Subcutaneous adipose tissue (tissue), 4 donors: Measurements from ENCODE around the gene NHERF1. TPM values are rescaled to one million over a fixed set of nuclear protein-coding genes. Genes with fewer than 3 reads are reported as not detected.

Source experiments
- total RNA-seq, 4 donors: library from RNA; depleted of rRNA; stranded (reverse); fragments of >200 nt; gene quantifications; one replicate each; pipeline ENCODE4 v1.1.0, GENCODE V29; 2016
- TF ChIP-seq, protein P1 (sequence below): fragments of 450-650 bp; IDR thresholded peaks from one replicate; pipeline ENCODE4 v1.5.1; 2016; ENCODE audit warnings: low read depth, mild to moderate bottlenecking, control low read depth, antibody characterized with exemption, moderate library complexity

The NHERF1 gene
- total RNA-seq, 4 donors from 2014 or later, result 10.3 to 26.2 (median 15.1) TPM

DNA sequence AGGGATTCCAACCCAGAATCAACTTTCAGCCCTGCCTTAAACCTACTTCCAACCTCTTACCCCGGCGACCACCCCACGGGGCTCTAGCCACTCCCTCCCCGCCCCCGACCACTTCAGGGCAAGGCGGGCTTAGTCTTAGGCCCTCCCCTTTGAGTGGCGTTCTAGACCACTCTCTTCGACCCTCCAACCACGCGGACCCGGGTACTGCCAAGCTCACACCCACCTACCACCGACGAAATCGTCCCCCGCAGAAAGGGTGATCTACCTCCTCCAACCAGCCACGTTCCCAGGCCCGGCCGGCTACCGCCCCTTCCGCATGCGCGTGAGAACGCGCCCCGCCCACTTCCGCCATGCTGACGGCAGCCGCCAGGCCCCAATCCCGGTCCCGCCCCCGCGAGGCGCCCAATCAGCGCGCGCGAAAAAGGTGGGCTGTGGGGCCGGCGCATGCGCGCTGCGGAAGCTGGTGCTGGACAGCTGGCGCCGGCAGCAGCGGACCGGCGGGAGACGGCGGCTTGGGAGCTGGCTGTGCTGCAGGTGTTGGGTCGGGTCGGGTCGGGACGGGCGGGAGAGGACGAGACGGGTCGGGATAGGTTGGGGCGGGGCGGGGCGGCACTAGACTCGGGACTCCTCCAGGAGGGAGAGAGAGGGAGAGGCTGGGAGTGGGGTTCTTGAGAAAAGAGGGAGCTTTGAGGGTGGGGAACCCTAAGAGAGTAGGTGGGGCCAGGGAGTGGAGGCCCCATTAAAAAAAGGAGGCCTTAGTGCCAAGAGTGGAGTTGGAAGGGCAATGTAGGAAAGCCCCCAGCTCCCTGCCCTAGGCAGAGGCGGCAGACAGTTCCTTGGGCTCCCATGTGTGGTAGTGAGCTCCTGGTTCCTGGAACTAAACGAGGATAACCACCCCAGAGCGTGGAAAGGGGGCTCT, 27.9 kb downstream of the NHERF1 start, which contains the start of gene NAT9:
NAT9 (minus strand) TSS at position 302 of the 919 bp plus-strand sequence. CDS start 647 bp downstream, outside the sequence.
- TF ChIP-seq, protein P1, sequence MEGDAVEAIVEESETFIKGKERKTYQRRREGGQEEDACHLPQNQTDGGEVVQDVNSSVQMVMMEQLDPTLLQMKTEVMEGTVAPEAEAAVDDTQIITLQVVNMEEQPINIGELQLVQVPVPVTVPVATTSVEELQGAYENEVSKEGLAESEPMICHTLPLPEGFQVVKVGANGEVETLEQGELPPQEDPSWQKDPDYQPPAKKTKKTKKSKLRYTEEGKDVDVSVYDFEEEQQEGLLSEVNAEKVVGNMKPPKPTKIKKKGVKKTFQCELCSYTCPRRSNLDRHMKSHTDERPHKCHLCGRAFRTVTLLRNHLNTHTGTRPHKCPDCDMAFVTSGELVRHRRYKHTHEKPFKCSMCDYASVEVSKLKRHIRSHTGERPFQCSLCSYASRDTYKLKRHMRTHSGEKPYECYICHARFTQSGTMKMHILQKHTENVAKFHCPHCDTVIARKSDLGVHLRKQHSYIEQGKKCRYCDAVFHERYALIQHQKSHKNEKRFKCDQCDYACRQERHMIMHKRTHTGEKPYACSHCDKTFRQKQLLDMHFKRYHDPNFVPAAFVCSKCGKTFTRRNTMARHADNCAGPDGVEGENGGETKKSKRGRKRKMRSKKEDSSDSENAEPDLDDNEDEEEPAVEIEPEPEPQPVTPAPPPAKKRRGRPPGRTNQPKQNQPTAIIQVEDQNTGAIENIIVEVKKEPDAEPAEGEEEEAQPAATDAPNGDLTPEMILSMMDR, result no peak

DNA sequence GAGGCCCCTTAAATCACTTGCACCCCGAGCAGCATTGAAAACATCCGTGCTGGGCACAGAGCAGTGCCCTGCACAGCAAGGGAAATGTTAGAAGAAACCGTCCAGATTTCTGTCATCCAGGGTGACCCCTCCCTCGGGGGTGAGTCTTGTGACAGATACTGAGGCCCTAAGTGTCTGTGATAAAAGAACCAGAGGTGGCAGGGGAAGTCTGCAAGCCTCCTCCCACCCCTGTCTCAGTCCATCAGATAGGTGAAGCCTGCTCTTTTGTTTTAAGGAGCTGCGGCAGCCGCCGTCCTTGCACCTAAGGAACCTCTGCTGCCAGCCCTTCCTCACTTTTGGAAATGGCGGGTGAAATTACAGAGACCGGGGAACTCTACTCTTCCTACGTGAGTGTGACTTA, 28.6 kb downstream of the NHERF1 start:
- TF ChIP-seq, protein P1, result no peak

DNA sequence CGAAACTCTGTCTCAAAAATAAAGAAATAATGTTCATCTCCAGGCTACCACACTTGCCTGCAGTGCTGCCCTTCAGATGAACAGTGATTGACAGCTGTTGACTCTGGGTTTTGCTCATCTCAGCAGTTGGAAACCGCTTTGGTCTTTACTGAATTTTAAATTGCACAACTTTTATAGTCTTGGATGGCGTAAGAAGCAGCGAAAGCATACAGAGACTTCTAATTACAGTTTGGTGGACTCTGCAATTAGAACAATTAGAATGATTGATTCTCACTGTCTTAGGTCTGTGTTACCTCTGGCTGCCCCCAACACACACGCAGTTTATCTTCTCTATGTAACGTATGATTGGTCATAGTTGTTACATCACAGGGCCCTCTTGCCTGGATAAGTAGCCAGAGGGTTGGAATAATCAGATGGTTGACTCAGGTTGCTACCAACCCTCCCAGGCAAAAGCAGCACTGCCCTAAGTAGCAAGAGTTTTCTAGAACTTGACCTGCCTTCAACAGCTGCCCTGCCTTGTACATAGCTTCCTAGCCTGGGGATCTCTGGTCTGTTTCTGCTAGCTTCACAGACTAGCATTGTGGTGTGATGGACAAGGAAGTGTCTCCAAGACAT, 29.6 kb downstream of the NHERF1 start:
- TF ChIP-seq, protein P1, result no peak

GRCh38 chr17:74778960-74779359, 30.5 kb downstream of the NHERF1 start:
- TF ChIP-seq, protein P1, result no peak

DNA sequence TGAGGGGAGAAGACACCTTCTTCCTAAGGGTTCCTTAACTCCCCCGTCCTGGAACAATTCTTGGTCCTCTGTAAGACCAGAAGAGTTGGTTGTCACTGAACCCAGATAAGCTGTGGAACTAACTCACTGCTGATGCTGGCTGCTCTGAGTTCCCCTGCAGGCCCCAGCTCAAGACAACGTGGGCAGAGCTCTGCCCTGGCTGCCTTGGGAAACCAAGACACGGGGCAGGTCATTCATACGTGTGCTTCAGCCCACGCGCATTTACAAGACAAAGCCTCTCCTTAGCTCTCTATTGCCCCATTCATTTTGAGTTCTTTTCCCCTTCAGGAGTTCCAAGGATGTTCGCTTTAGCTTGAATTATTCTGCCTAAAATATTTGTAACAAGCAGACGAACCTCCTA, 31.1 kb downstream of the NHERF1 start:
- TF ChIP-seq, protein P1, result no peak

DNA sequence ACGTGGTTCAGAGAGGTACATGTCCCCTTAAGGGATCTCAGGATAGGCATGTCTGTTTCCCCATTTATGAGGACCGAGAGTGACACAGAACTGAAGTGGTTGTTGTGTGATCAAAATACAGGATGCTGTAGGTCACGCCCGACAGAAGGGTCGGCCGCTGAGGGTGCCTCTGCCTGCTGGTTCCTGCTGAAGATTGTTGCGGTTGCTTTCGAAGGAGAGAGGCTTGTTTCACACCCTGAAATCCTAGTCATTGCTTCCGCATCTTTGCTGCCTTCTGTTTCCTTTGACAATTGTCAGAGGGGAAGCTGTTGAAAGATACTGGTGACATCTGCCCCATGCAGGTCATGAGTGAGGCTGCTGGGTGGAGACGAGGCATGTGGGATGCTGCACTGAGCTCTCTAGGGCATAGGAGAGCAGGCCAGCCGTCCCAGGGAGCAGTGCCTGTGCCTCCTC, 31.5 kb downstream of the NHERF1 start:
- TF ChIP-seq, protein P1, result no peak
